HG02678 (cell line): Measurements from ENCODE around the gene KCNMA1.
A peak's percentile ranks its signal among the peaks of the same experiment; 100 is the strongest.

Experiments used
- ATAC-seq: cut with Tn5 transposase; IDR thresholded peaks from one replicate; pipeline ENCODE4 v1.9.1; 2021; ENCODE audit warnings: mild to moderate bottlenecking, moderate library complexity; ENCODE audit not compliant: unreplicated experiment

KCNMA1 gene

DNA sequence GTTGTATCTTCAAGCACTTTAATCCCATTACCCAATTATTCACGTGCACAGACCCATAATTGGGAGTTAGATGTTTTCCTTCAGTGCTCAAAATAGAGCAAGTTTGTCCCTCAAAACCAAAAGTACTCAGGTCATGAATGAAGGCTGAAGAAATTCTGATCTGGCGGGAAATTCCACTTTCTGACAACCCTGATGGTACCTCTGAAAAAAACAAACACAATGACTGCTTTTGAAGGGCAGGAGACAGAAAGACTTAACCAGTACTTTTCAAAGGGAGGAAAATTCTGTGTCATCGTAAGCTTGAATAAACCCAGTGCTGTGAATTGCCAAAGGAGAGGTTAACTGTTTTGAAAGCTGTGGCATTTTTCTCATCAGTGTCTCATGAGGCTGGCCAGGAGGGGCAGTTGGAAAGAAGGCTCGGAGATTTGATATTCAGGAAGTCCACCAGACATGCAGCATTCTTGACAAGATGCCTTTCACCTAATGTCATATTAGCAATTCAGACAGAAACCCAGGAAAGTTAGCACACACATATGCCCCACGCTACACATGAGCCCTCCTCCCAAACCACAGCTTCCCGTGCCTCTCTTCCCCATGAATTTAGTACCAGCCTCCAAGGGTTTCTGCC lies 347.0 kb downstream of the KCNMA1 start:
- ATAC-seq, result no peak

- no peak for ATAC-seq
Measured at GRCh38 chr10:77289790-77290189, 347.8 kb downstream of the KCNMA1 start.

- ATAC-seq, result no peak
Measured at GRCh38 chr10:77289027-77289501, 348.5 kb downstream of the KCNMA1 start.

GRCh38 chr10:77287647-77288120 lies 349.9 kb downstream of the KCNMA1 start:
- ATAC-seq, result no peak

DNA sequence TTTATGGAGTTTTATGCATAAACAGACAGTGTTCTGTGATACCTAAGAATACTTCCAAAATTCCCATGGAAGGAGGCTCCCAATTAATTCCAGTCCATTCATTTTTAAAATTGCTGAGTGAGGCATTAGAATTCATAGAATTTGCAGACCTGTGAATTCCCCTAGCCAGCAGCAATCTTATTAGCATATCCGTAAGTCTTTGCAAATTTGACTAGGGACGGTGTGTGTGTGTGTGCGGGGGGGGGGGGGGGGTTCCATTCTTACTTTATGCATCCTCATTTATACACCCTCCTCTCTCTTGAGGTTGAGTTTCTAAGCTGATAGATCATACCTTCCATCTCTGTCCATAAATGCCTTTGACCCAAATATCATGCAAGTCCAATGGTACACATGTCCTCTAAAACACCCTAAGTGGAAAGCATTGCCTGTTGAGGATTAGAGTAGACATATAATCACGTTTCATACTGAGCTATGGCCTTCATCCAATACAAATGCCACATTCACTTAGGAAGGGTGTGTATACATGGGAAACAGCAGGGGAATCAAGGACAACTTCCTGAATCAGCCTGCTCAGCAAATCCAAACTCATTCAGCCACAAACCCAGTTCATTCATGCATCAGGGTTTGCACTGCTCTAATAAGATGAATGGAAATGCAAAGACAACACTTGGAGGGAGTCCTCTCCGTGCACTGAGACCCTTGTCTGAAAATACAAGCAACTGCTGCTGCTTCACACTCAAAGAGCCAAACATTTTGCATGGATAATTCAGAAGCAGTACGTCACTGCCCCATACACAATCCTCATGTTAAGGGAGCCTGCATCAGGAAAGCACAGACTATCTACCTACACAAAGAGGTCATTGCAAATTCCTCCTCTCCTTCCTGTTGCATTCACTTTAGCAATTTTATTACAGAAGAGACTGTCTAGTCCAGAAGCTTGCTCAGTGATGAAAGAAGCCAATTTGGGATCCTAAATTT lies 350.8 kb downstream of the KCNMA1 start:
- no peak for ATAC-seq

- no peak for ATAC-seq
Measured at GRCh38 chr10:77285529-77286182, 352.0 kb downstream of the KCNMA1 start.

DNA sequence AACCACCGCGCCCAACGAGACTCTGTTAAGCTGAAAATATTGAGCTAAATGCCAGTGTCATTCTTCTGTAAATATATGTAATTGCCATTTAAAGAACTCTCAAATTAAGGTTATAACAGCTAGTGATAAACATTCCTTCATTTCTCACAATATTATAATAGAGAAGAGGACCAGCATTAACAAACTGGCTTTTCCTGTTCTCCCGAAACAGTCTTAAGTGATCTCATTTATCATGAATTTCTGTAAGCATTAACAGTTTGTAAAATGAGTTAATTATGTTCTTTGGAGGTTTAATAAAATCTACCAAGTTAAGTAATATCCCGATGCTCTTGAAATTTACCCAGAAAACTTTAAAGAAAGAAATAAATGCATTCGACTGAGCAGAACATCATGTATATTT lies 352.8 kb downstream of the KCNMA1 start:
- ATAC-seq, result no peak

DNA sequence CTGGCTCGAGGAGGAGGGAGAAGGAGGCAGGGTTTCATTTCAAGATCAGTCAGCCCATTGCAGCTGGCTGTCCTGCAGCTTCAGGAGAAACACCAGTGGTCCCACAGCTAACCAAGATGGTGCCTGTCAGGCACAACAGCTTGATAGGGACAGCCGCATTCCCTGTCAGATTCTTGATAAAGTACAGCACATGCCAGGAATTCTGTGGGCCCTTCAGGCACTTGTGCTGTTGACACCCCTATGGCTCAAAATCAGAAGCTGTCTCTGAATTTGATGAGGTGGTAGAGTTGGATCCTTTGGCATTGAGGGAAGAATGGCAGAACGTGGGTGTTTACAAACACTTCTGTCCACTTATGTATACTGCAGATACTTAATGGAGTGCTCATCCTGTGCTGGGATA lies 354.3 kb downstream of the KCNMA1 start:
- ATAC-seq, result no peak

GRCh38 chr10:77282163-77282562 lies 355.4 kb downstream of the KCNMA1 start:
- ATAC-seq, result no peak

DNA sequence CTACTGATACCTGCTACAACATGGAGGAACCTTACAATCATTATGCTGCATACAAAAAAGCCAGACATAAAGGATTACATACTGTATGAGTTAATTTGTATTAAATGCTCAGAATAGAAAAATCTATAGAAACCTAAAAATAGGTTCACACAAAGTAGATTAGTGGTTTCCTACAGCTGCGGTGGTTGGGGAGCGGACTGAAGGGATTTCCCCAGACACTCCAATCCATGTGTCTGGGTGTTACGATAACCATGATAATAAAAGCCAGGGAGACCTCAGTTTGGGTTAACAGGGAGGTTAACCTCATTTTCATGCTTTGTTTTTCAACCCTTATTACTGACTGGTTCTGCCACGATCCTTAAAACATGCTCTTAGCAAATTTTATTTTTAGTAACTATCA lies 355.9 kb downstream of the KCNMA1 start:
- no peak for ATAC-seq

DNA sequence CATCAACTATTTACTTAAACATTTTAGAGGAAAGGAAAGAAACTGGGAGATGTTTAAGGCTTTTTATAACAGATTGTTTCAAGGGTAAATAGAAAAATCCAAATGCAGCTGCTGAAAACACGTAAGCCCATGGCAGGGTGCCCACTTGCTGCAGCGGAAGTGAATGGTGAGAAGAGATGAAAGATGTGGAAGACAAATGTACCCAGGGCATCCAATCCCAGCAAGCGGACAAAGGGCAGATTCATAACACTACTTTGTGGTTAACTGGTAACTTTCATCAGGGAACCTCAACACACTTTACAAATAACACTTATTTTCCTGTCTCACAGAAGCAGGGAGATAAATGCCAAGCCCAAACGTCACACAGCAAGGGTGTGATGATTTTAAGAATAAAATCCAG lies 358.4 kb downstream of the KCNMA1 start:
- ATAC-seq, result no peak

DNA sequence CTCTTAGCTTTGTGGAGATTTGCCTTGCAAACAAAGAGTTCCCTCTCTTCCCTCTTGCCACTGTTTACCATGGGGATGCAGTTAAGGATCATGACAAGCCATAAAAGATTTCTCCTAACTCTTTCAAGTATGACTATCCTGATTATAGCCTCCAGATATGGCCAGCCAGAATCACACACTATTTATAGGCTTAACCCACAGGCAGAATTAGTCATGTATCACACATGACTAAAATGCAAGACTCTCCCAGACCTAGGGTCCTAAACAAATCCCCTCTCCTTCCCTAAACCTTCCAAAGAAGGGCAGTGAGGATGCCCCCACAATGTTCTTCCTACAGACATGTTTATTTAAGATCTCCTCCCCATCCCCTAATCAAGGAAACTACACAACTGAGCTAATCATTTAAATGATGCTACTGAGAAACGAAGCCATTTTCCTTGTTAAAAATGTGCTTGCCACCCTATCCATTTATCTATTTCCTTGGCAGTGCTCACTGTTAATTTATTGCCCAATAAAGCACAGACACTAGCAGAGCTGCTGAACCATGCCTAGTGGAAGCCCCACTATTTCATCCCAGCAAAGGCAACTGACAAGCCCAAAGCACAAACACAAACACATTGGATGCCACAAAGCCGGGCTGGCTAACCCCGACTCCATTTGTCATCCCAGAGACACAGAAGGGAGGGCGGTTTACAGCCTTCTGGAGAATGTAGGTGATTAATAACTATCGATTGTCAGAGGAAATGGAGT lies 363.4 kb downstream of the KCNMA1 start:
- ATAC-seq, result no peak

GRCh38 chr10:77269163-77269562 lies 368.4 kb downstream of the KCNMA1 start:
- no peak for ATAC-seq

DNA sequence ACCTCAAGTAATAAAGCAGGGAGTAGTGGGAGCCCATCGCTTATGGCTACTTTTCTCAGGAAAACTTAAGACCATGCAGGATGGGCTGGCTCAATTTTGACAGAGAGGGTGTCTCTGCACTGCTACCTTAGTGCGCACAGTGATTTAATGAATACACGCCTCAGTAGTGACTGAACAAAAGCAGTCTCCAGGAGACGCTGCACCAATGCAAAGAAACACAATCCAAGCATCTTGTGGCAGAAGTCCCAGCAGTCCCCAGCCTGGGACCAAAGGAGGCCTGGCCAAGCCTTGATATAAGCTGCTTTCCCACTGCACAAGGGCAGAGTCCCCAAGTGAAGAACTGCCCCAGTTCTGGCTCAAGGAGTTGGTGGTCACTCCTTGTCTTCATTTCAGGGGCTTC lies 368.9 kb downstream of the KCNMA1 start:
- no peak for ATAC-seq

- no peak for ATAC-seq
Measured at GRCh38 chr10:77267703-77268675, 369.6 kb downstream of the KCNMA1 start.

DNA sequence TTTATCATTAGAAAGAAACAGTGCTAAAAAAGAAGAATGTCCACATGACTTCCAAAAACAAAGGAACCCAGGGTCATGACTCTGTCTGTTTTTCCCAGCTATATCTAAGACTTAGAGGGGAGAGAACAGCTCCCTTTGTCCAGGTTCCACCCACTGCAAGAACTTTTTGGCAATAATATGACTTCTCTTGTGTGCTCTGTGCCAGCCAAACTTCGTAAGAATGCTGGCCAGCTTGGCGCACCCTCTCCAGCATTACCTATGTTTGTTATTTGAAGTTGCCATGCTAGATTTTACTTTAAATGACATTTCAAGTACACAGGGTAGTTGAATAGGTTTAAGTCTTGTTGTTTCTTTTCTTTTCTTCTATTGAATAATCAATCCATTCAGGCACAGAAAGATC lies 371.4 kb downstream of the KCNMA1 start:
- ATAC-seq, result no peak

DNA sequence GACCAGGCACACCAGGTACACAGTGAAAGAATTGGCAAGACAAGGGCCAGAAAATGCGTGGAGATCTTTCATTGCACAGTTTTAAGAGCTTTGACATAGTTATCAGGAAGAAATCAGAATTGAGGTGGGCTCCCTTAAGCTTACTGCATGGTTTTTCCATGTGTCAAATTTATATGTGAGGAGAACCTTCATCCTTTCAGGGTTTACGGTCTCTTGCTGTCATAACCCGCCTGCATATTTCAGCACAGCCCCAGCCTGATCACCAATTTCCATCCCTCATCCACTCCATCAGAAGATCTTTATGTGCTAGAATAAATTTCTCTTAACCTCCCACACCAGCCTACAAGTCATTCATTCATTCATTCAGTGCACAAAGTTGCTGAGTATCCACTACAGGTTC lies 373.1 kb downstream of the KCNMA1 start:
- no peak for ATAC-seq

GRCh38 chr10:77264107-77264506 lies 373.5 kb downstream of the KCNMA1 start:
- ATAC-seq, result peak; percentile 81

DNA sequence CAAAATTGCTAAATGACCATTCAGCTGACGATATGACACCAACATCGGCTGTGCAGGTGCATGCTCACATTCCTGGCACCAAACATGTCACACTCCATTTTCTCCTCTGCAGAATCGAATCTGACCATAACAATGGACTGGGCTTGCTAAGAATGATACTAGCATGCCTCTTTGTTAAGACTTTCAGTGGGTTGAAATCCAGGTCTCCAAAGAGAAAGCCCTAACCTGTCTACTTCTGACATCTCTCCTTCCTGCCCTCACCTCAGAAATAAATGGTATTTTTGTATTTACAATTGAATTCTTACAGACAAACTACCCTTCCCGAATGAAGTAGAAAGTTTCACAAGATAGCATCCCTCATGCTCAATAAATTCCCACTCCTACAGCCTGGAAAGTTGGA lies 373.9 kb downstream of the KCNMA1 start:
- ATAC-seq, result no peak

DNA sequence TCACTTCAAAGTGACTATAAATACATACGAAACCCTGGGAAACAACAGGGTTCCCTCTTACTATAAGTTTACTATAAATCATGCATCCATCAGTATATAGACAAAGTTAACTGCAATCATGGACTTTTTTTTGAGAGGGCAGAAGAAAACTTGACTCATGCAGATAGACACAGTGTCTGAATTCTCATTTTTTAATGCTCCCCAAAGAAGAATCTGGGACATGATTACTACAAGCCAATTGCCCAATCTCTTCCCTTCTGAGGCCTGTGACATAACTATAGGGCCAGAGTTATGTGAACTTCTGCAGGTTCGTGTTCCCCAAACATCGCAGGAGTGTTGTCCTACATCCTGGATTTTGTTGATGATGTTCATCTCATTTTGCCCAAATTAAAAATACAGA lies 376.5 kb downstream of the KCNMA1 start:
- ATAC-seq, result no peak
